ENCODE measurements around the gene BBS9.

The BBS9 gene

DNA sequence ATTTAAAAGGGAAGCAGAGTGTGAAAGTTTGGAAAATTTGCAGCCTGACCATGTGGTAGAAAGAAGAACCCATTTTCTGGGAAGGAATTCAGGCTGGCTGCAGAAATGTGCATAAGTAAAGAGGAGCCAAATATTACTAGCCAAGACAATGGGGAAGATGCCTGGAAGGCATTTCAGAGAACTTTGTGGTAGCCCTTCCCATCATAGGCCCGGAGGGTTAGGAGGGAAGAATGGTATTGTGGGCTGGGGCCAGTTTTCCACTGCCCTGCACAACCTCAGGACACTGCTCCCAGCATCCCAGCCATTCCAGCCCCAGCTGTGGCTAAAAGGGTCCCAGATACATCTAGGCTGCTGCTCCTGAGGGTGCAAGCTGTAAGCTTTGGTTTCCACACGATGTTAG lies 497.5 kb downstream of the BBS9 start:
- no peak for DNase-seq

DNA sequence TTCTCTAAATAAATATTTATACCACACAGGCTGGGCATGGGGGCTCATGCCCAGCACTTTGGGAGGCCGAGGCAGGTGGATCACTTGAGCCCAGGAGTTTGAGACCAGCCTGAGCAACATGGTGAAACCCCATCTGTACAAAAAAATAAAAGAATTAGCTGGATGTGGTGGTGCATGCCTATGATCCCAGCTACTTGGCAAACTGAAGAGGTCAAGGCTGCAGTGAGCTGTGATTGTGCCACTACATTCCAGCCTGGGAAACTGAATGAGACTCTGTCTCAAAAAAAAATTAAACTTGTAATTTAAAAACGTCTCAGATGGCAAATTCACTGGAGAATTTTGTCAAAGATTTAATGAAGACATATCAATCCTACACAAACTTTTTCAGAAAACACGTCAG lies 498.4 kb downstream of the BBS9 start:
- no peak for DNase-seq

- DNase-seq: no peak
Measured at GRCh38 chr7:33628894-33629293, 499.5 kb downstream of the BBS9 start.

GRCh38 chr7:33630359-33630758 lies 501.0 kb downstream of the BBS9 start:
- DNase-seq: no peak

DNA sequence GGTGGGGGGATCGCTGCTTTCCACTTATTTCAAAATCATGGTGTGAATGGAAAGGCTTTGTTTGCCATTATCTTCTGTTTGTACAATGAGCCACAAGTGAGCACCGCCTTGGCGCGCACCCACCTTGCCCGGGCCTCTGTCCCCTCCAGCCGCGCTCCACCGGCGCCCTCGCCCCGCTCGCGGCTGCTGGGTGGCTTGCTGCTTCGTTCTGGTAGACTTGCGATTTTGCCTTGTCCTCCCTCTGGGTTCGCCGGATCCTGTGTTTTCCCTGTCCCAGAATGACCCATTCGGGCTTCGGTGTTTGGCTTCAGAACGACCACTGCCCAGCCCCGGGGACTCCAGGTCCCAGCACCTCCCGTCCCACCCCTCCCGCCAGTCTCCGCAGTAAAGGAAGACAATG lies 503.0 kb downstream of the BBS9 start:
- no peak for DNase-seq

GRCh38 chr7:33632840-33633525 lies 503.6 kb downstream of the BBS9 start:
- no peak for DNase-seq

- DNase-seq: no peak
Measured at GRCh38 chr7:33634606-33635005, 505.2 kb downstream of the BBS9 start.

DNA sequence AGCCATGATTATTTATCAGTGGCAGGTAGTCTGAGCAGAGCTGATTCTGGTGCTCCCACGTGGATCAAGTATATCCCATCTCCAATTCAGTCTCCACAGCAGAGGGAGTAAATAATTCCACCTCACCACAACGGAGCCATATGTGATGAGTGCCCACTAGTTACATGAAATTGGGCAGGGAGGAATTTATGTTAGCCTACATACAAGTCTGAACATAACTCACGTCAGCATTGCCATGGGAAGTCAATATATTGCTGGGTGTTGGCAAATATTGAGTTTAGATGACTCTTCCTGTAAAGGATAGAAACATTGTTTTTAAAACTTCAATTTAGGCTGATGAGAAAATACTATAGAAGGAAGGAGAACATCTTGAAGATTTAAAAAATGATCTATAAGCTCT lies 507.0 kb downstream of the BBS9 start:
- DNase-seq: no peak

- DNase-seq: no peak
Measured at GRCh38 chr7:33639552-33640197, 510.3 kb downstream of the BBS9 start.

DNA sequence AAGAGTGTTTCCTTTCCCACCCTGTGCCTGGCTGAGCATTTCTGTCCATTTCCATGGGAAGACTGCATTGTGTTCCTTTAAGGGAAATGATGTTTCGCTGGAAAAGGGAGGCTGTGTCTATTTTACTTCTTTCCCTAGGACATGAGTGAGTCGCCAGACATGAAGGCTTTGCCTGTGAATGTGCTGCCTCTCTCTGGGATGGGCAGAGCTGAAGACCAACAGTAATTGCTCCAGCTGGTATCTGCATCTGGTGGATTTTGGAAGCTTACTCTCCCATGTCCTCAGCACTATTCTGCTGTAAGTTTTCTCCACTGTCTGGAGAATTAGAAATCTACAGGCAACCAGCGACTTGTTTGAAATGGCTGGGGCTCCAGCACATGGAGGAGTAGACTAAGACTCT lies 511.4 kb downstream of the BBS9 start:
- no peak for DNase-seq

DNA sequence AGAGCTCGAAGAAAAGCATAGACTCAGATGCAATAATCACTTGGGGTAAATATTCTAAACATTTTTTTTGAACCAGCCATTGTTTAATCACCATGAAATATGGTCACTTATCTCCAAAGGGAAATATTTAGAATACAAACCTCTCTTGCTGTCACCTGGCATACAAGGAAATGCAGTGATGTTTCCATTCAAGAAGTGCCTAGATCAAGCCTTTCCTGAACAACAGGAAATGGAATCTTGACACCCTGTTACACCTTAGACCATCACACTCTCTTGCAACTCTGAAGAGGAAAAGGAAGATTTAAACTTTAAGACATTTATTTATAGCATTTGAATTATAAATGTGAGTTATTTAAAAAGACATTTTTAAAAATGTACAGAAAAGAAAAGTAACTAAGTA lies 512.9 kb downstream of the BBS9 start:
- no peak for DNase-seq

- DNase-seq: no peak
Measured at GRCh38 chr7:33643530-33643929, 514.2 kb downstream of the BBS9 start.

- no peak for DNase-seq
Measured at GRCh38 chr7:33644489-33644888, 515.1 kb downstream of the BBS9 start.

- no peak for DNase-seq
Measured at GRCh38 chr7:33645104-33645503, 515.7 kb downstream of the BBS9 start.

GRCh38 chr7:33646166-33646565 lies 516.8 kb downstream of the BBS9 start:
- no peak for DNase-seq

GRCh38 chr7:33646891-33647391 lies 517.6 kb downstream of the BBS9 start:
- DNase-seq: no peak

- DNase-seq: no peak
Measured at GRCh38 chr7:33649476-33650441, 520.4 kb downstream of the BBS9 start.

DNA sequence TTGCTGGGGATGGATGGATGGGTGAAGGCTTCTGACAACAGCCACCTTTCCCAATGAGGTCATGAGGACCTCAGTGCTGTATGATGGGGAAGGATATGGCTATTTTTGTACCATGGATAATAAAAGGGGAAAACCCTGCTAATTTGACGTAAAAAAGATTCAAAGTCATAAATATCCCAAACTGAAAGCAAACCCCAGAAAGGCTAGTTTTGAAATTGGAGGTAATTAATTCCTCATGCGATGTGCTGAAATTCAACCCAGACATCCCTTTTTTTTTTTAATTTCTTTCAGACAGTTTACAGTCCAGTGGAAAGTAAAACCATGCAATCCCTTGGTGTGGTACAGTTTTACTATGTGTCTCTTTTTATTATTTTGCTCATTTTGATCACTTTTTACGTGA lies 521.5 kb downstream of the BBS9 start:
- DNase-seq: no peak

GRCh38 chr7:33651998-33652515 lies 522.7 kb downstream of the BBS9 start:
- DNase-seq: no peak

- no peak for DNase-seq
Measured at GRCh38 chr7:33654676-33655075, 525.3 kb downstream of the BBS9 start.
